SK-N-SH (cell line): ENCODE data around the gene MICB. TPM values are rescaled to one million over a fixed set of nuclear protein-coding genes. Genes with fewer than 3 reads are reported as not detected.

Experiments
- CTCF ChIA-PET: fragments of 300-600, 350-600 bp; formaldehyde crosslinking; extraction: SDS; loops from one replicate; lab custom pipeline; 2021; lab: Yijun Ruan, JAX
- POLR2A ChIA-PET: fragments of 350-600 bp; sonication (Branson Sonifier 250); formaldehyde crosslinking; extraction: SDS; loops from one replicate; lab custom pipeline; 2020; ENCODE audit warnings: antibody characterized with exemption, inconsistent platforms; lab: Yijun Ruan, JAX
- DNase-seq: peaks from one replicate; pipeline ENCODE4 v3.0.0; 2012
- H2AFZ ChIP-seq: fragments of 200-600 bp; sonication (generic); 2 replicates; pipeline ENCODE4 v1.8.1; 2016; ENCODE audit warnings: antibody characterized with exemption, mild to moderate bottlenecking, low read depth
- H3F3A ChIP-seq: fragments of 200-600 bp; sonication (generic); replicated peaks from 2 replicates; pipeline ENCODE3; 2016; ENCODE audit warnings: antibody characterized with exemption, mild to moderate bottlenecking; ENCODE audit not compliant: insufficient read depth
- H3K27ac ChIP-seq, 2 experiments: fragments of 200-500 bp in 1 of 2; fragments of 200-600 bp in 1 of 2; sonication (Bioruptor generic) in 1 of 2; sonication (generic), shearing (Covaris generic) in 1 of 2; 2 replicates each; pipeline versions ENCODE4 v1.5.1 to v1.6.1; 2014 to 2016; ENCODE audit warnings: low read depth in 2 of 2, inconsistent platforms in 1 of 2, low read length in 1 of 2, mild to moderate bottlenecking in 1 of 2, mixed read lengths in 1 of 2
- H3K27me3 ChIP-seq: fragments of 200-600 bp; sonication (generic), shearing (Covaris generic); 2 replicates; pipeline ENCODE4 v1.6.1; 2016; ENCODE audit warnings: mixed run types; ENCODE audit not compliant: insufficient read depth
- H3K36me3 ChIP-seq, 2 experiments: fragments of 200-500 bp in 1 of 2; fragments of 200-600 bp in 1 of 2; sonication (Bioruptor generic) in 1 of 2; sonication (generic) in 1 of 2; replicated peaks in 1 of 2; 2 replicates each; pipeline versions ENCODE3 to v1.5.1; 2014 to 2016; ENCODE audit warnings: low read length in 1 of 2, mild to moderate bottlenecking in 1 of 2; ENCODE audit not compliant: insufficient read depth in 2 of 2, control insufficient read depth in 1 of 2
- H3K4me1 ChIP-seq, 2 experiments: fragments of 200-500 bp in 1 of 2; fragments of 200-600 bp in 1 of 2; sonication (Bioruptor generic) in 1 of 2; sonication (generic), shearing (Covaris generic) in 1 of 2; 2 replicates each; pipeline versions ENCODE4 v1.5.1 to v1.6.1; 2014 to 2016; ENCODE audit warnings: low read depth in 1 of 2, low read length in 1 of 2, mixed run types in 1 of 2; ENCODE audit not compliant: insufficient read depth in 2 of 2, control insufficient read depth in 1 of 2
- H3K4me2 ChIP-seq: fragments of 200-600 bp; sonication (generic), shearing (Covaris generic); 2 replicates; pipeline ENCODE4 v1.6.1; 2017; ENCODE audit warnings: mixed run types
- H3K4me3 ChIP-seq, 2 experiments: fragments of 200-500 bp in 1 of 2; fragments of 200-600 bp in 1 of 2; sonication (Bioruptor generic) in 1 of 2; sonication (generic), shearing (Covaris generic) in 1 of 2; 2 replicates each; pipeline versions ENCODE4 v1.5.1 to v1.8.1; 2014 to 2016; ENCODE audit warnings: low read depth in 2 of 2, inconsistent platforms in 1 of 2, low read length in 1 of 2, mild to moderate bottlenecking in 1 of 2, mixed read lengths in 1 of 2, moderate library complexity in 1 of 2
- H3K79me2 ChIP-seq: fragments of 200-600 bp; sonication (generic); 2 replicates; pipeline ENCODE4 v1.8.1; 2017; ENCODE audit warnings: mild to moderate bottlenecking; ENCODE audit not compliant: insufficient read depth
- H3K9ac ChIP-seq: fragments of 200-600 bp; sonication (generic); 2 replicates; pipeline ENCODE4 v1.6.1; 2017; ENCODE audit warnings: mixed run types
- H3K9me2 ChIP-seq: fragments of 200-600 bp; sonication (generic); 2 replicates; pipeline ENCODE4 v1.6.1; 2017; ENCODE audit warnings: mixed run types
- H3K9me3 ChIP-seq: fragments of 200-600 bp; sonication (generic); 2 replicates; pipeline ENCODE4 v1.6.1; 2017; ENCODE audit warnings: mixed run types, mild to moderate bottlenecking, moderate library complexity
- H4K20me1 ChIP-seq: fragments of 200-600 bp; sonication (generic); 2 replicates; pipeline ENCODE4 v1.6.1; 2017; ENCODE audit warnings: mild to moderate bottlenecking, mixed run types; ENCODE audit not compliant: insufficient read depth
- CTCF ChIP-seq: fragments of 200-600 bp; sonication (generic); IDR thresholded peaks from 2 replicates; pipeline ENCODE4 v1.6.1; 2017; ENCODE audit warnings: antibody characterized with exemption, mild to moderate bottlenecking, moderate library complexity
- EP300 ChIP-seq, 2 experiments: IDR thresholded peaks; 2 replicates each; pipeline versions ENCODE4 v1.4.0 to v1.6.1; 2012; ENCODE audit warnings: borderline replicate concordance in 1 of 2, low read depth in 1 of 2, low read length in 1 of 2
- EZH2phosphoT487 ChIP-seq: fragments of 200-600 bp; sonication (generic); IDR thresholded peaks from 2 replicates; pipeline ENCODE4 v1.6.1; 2017; ENCODE audit warnings: low read depth, mixed run types, mild to moderate bottlenecking, antibody characterized with exemption, moderate library complexity, borderline replicate concordance
- FOSL2 ChIP-seq: IDR thresholded peaks from 2 replicates; pipeline ENCODE4 v1.4.0; 2012; ENCODE audit warnings: low read depth, mild to moderate bottlenecking, moderate library complexity, borderline replicate concordance
- FOXM1 ChIP-seq: IDR thresholded peaks from 2 replicates; pipeline ENCODE4 v1.4.0; 2012; ENCODE audit warnings: low read depth, mild to moderate bottlenecking
- GABPA ChIP-seq: IDR thresholded peaks from 2 replicates; pipeline ENCODE4 v1.4.0; 2012; ENCODE audit warnings: low read depth, mild to moderate bottlenecking
- GATA2 ChIP-seq: sonication (generic); formaldehyde crosslinking; IDR thresholded peaks from 2 replicates; pipeline ENCODE4 v1.5.0; 2020; ENCODE audit warnings: mild to moderate bottlenecking, missing genetic modification reagents
- JUND ChIP-seq: IDR thresholded peaks from 2 replicates; pipeline ENCODE4 v1.4.0; 2012
- MEF2A ChIP-seq: IDR thresholded peaks from 2 replicates; pipeline ENCODE4 v1.4.0; 2012; ENCODE audit warnings: low read depth, borderline replicate concordance
- MXI1 ChIP-seq: IDR thresholded peaks from 2 replicates; pipeline ENCODE4 v1.6.1; 2012; ENCODE audit warnings: mild to moderate bottlenecking, low read depth, low read length, improper control_type of control experiment
- POLR2AphosphoS5 ChIP-seq: IDR thresholded peaks from 2 replicates; pipeline ENCODE4 v1.6.1; 2012; ENCODE audit warnings: low read depth, low read length
- RAD21 ChIP-seq: IDR thresholded peaks from 2 replicates; pipeline ENCODE4 v1.6.1; 2012; ENCODE audit warnings: mild to moderate bottlenecking, low read length
- RCOR1 ChIP-seq: fragments of 150-350 bp; IDR thresholded peaks from 2 replicates; pipeline ENCODE4 v1.6.1; 2017; ENCODE audit warnings: antibody characterized with exemption, low read length
- REST ChIP-seq: IDR thresholded peaks from 2 replicates; pipeline ENCODE4 v1.6.1; 2012; ENCODE audit warnings: mild to moderate bottlenecking, low read depth, low read length, moderate library complexity
- RXRA ChIP-seq: IDR thresholded peaks from 2 replicates; pipeline ENCODE4 v1.4.0; 2012; ENCODE audit warnings: low read depth, mild to moderate bottlenecking, borderline replicate concordance
- SIN3A ChIP-seq: IDR thresholded peaks from 2 replicates; pipeline ENCODE4 v1.6.1; 2012; ENCODE audit warnings: low read depth, mild to moderate bottlenecking, low read length, moderate library complexity, borderline replicate concordance
- SMC3 ChIP-seq: IDR thresholded peaks from 2 replicates; pipeline ENCODE4 v1.6.1; 2012; ENCODE audit warnings: low read depth, low read length, improper control_type of control experiment
- TAF1 ChIP-seq: IDR thresholded peaks from 2 replicates; pipeline ENCODE4 v1.6.1; 2012; ENCODE audit warnings: low read depth, mild to moderate bottlenecking, low read length, moderate library complexity, borderline replicate concordance
- TEAD4 ChIP-seq: IDR thresholded peaks from 2 replicates; pipeline ENCODE4 v1.4.0; 2012; ENCODE audit warnings: mild to moderate bottlenecking, borderline replicate concordance; ENCODE audit not compliant: insufficient read depth
- WGBS: methylation state at CpG from one replicate; pipeline ENCODE4 v1.1.6; 2017; ENCODE audit warnings: low lambda C conversion rate; 5-methylcytosine and 5-hydroxymethylcytosine counted together
- polyA plus RNA-seq, 3 experiments: library from polyadenylated mRNA; depleted of rRNA; stranded (reverse); fragments of >200 nt; gene quantifications; 2 replicates each; pipeline ENCODE4 v1.2.3, GENCODE V29; 2012
- TF ChIP-seq, protein P1 (sequence below): IDR thresholded peaks from 2 replicates; pipeline ENCODE4 v1.4.0; 2012; ENCODE audit warnings: low read depth

The MICB gene
- polyA plus RNA-seq, 1 of the 3 experiments (the other 2 are of a cell fraction) = 9.7 TPM

GRCh38 chr6:31559606-31559957 lies 61.6 kb downstream of the MICB start (continued):
- TF ChIP-seq REST (no peak), MXI1 (no peak), JUND (no peak), MEF2A (no peak)

- Histone ChIP-seq H3K36me3 (peaks cover 16 to 26% of the 10 kb centered on the region in 2 experiments), H3K9ac (peak overlapping the region; percentile 43; the same call in 1 of the 2 replicates), H3K9me2 (no peaks in the 10 kb centered on the region), H4K20me1 (no peaks in the 10 kb centered on the region), H3F3A (peaks cover 33% of the 10 kb centered on the region), H3K27ac (peak overlapping the region; percentile 14 to 77; a peak in 3 of 4 replicates), H3K4me2 (peak overlapping the region; percentile 66), H3K9me3 (no peaks in the 10 kb centered on the region), H3K4me1 (peaks cover 0 to 20% of the 10 kb centered on the region in 2 experiments; a peak in 3 of 4 replicates), H3K79me2 (peaks cover 7% of the 10 kb centered on the region; the same call in 1 of the 2 replicates), H3K27me3 (no peaks in the 10 kb centered on the region), H3K4me3 (no peak overlapping the region), H2AFZ (no peak overlapping the region)
- CTCF ChIA-PET = interaction anchor here (0.9 to 5.7 kb wide), 3 partner anchors 11 to 21 kb away, joined by 3 to 29 read pairs (median 3); partner anchors contain the start of genes ATP6V1G2 and LTB
- WGBS = 75% methylated on average over 7 of the region's 7 CpGs
- DNase-seq = no peak
- POLR2A ChIA-PET = interaction anchor here (0.6 to 0.9 kb wide), 2 partner anchors 9 to 1188 kb away, joined by 3 read pairs; no protein-coding TSS in a partner anchor
- TF ChIP-seq RAD21 (no peak), JUND (peak; percentile 88), SIN3A (no peak), MXI1 (no peak), FOSL2 (peak; percentile 83; the same call in 1 of the 2 replicates), FOXM1 (no peak), EP300 (IDR thresholded peaks at IDR 0.05; ENCODE audit: borderline replicate concordance in 1 of 2, low read depth in 1 of 2, low read length in 1 of 2) (peak in 1 of 2 experiments; percentile 20; a peak in 1 of 4 replicates), CTCF (no peak), SMC3 (no peak), GABPA (peak; percentile 29; the same call in 1 of the 2 replicates), MEF2A (no peak), REST (0 out of 2 replicates have a peak, but pooled peaks have one; percentile 55), GATA2 (no peak), RCOR1 (no peak), POLR2AphosphoS5 (no peak), RXRA (peak; percentile 42; the same call in 1 of the 2 replicates), EZH2phosphoT487 (no peak), TEAD4 (peak; percentile 77), TAF1 (no peak)
- TF ChIP-seq, protein P1, sequence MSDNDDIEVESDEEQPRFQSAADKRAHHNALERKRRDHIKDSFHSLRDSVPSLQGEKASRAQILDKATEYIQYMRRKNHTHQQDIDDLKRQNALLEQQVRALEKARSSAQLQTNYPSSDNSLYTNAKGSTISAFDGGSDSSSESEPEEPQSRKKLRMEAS = 0 out of 2 replicates have a peak, but pooled peaks have one; percentile 52
Observed at GRCh38 chr6:31559958-31560696, 62.2 kb downstream of the MICB start.
